ENCODE results near the gene TRPM1.

Gene TRPM1

GRCh38 chr15:31101262-31102038, at the start of gene TRPM1:
TRPM1 (minus strand) TSS chr15:31101725; CDS start chr15:31081355, 20,370 bp downstream.
- DNase-seq = no peak

DNA sequence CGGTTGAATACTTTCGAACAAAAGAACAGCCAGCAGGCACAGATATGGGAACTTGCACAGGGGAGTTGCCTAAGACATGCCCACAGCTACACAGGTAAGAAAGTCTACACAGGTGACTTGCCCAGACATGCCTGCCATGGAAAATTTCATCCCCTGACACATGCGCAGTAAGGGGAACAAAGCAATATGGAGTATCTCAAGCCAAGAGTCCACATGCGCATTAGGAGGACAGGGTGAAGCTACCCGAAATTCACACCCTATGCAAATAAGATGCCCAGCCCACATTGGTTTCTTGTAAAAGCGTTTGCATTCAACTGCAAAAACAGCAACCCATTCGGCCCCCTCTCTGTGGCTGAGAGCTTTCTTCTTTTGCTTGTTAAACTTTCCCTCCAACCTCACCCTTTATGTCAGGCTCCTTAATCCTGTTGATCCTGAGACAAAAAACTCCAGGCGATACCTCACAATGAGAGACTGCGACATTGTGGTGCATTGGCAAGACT, 49.3 kb upstream of the TRPM1 start:
- no peak for DNase-seq

- no peak for DNase-seq
These were observed 48.5 kb upstream of the TRPM1 start for GRCh38 chr15:31149987-31150386.

DNA sequence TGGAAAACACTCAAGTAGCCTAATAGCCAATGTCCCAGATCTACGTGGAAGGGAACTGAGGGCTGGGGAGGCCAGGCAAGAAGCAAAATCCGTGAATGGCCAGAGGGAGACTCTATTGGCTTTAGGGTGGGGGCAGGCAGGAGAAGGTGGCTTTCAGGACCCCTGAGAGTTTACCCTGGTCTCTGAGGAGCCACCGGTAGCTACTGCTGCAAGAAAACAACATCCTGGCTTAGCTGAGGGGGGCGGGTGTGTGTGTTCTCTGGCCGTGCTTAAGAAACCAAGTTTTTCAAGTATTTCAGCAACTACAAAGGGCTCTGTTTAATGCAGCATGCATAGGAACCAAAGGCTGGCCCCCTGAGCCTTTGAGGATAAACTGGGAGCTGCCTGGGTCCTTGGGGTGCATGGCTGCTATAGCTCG, 47.6 kb upstream of the TRPM1 start:
- DNase-seq = no peak

DNA sequence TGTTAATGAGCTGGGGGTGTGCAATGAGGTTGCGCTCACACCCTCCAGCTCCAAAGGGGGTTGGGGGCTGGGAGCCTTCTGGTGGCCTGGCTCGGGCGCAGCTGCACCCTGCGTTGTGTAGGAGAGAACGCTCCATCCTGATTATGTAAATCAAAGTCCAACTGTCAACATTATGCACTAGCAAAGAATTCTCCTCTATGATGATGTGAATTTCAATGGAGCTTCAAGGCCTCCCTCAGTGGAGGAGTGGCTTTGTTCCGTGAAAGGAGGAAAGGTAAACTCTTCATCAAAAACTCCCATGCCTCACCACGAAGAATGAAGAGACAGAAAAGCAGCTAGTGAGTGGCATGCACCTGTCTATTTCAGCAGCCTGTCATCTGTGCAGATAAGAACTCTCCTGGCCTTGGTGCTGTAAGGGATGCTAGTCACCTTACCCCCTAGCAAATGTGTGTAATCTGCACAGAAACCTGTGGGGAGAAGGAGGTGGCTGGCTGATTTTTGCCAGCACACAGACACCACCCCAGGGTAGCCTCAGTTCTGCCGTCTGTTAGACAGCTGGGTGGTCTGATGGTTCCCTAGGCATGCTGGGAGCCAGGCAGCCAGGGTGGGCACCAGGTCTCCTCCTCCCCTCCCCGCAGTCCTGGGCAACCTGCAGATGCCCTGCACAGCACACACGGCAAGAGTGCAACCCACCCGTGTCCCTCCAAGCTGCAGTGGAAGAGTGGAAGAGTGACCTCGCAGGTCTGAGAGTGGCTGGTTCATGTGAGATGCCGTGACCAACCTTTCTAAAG, 47.0 kb upstream of the TRPM1 start:
- DNase-seq = no peak

DNA sequence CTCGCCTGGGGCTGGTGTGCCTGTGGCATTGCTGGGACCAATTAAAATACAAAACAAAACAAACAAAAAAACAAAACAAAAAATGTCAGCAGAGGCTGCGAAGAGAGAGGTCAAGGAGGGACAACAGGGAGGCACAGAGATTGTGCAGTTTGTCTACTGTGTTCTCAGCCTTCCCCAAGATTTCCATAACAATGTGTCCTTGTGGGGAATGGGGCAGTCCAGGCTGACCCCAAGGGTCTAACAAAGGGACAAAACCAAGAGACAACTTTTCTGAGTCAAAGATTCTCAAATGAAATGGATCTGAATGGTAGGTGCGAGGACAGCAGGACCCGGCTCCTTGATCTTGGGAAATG, 46.4 kb upstream of the TRPM1 start:
- DNase-seq = no peak

DNA sequence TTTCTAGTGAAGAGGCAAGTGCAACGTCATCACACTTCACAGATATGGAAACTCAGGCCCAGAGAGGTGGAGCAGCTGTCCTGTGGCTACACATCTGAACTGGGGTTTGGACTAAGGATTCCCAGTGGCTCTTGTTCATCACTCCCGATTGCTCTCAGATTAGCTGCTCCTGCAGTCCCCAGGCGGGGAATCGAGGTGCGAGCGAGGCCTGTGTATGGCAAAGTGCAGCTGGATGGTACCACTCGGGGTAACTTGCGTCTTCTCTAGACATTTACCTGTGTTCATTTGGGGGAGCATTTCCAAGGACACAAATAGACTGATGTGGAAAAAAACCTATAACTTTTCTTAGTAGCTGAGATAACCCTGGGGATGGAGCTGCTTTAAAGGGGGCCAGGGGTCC, 45.9 kb upstream of the TRPM1 start:
- DNase-seq = no peak

DNA sequence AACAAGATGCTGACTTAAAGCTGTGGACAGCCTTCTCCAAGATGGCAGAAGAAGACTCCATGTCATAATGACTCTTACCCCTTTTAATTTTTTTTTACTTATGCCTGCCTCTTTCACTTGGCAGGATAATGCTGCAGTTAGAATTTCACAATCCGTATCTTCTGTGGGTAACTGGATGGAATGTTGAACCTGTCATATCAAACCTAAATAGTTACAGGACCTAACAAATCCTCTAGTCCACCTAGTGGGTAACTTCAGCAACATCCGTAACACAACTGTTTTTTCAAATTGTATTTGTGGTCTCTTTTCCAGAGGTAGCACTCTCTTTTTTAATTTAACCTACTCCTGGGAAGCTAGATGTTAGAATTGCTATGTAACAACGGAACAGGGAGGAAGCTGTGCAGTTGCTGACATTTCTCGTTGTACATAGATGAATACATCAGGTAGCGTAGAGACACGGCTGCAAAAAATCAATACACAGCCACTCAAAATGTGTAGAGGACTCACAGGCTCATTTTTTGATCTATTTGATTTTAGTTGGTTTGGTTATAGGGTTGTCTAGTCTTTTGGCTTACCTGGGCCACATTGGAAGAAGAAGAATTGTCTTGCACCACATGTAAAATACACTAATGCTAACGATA, 43.9 kb upstream of the TRPM1 start:
- DNase-seq = no peak

DNA sequence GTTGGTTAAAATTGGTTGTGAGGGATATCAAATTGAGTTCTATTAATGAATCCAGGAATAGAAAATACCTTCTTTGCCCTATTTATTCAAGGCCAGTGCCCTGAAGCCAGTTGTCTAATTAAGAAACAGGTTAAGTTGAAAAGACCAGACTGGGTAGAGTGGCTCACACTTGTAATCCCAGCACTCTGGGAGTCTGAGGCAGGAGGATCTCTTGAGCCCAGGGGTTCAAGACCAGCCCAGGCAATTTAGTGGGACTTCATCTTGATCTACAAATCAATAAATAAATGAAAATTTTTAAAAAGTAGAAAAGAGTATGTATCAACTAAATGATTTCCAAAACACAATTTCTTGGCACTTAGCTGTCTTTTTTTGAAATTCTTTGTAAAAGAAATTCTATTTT, 40.3 kb upstream of the TRPM1 start:
- DNase-seq = no peak

DNA sequence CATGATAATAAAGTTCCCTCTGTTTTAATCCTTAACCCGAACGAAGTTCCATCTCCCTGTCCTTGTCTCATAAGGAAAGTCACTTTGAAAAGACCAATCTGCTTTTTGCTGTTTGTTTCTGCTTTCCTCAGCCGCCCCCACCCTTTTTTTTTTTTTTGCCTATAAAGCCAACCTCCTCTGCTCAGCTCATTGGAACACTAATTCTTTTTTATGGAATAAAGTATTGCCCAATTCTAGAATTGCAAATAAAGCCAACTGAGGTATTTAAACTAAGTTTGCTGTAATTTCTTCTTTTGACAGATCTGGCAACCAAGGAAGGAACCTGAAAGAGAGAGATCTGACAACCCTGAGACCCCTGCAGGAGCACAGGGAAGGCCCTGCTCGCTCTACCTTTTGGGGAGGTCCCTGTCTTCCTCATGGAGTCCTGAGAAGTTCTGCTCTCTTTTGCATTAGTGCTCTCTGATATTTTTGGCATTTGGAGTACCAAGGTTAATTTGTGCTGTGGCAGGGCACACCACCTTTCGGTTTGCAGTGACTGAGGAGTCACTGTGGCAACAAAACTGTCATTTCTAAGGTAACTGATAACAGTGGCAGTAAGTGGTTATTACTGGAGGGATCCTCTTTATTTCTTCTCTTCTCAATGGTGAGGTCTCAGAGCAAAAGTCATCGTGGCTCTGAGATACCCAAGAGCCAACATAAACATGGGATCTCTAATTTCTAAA, 35.2 kb upstream of the TRPM1 start:
- no peak for DNase-seq

DNA sequence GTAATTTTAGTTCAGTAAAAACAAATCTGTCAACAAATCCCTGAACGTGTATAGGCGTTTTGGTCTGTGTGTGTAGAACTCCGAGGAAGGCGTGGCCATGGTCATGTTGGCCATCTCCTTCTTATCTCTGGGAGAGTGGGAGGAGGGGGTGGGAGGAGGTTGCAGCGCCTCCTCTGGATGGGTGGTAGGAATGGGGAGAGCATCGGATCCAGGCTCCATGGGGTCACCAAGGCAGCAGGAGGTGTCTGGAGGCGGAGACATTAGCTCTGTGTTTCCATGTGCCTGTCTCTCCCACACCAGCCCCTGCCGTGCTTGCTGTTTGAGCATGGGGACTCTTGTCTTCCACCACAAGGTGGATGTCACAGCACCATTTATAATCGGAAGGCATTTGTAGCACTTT, 34.5 kb upstream of the TRPM1 start:
- DNase-seq = no peak

GRCh38 chr15:31135523-31135922, 34.0 kb upstream of the TRPM1 start:
- DNase-seq = no peak

GRCh38 chr15:31133890-31134289, 32.4 kb upstream of the TRPM1 start:
- no peak for DNase-seq

DNA sequence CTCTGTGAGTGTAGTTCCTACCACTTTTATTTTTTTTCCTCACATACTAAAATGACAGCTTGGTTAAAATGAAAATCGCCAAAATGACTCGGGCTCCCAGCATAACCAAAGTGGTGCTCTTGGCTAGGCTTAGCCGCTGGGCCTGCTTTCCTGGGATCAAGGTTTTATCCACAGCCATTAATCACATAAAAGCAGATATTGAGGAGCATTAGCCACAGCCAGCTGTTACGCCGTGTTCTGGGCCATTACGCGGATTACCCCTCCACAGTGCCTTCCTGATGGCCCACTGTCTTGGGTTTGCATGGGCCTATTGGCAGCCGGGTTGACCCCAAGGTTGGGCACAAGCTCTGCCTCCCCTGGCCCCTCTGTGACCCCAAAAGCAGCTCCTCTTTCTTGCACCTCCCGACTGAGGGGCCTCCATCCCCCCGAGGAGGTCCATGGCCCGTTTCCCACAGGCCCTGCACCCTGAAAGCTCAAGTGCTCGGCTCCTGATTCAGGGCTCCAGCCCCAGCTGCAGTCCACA, 30.4 kb upstream of the TRPM1 start:
- no peak for DNase-seq

DNA sequence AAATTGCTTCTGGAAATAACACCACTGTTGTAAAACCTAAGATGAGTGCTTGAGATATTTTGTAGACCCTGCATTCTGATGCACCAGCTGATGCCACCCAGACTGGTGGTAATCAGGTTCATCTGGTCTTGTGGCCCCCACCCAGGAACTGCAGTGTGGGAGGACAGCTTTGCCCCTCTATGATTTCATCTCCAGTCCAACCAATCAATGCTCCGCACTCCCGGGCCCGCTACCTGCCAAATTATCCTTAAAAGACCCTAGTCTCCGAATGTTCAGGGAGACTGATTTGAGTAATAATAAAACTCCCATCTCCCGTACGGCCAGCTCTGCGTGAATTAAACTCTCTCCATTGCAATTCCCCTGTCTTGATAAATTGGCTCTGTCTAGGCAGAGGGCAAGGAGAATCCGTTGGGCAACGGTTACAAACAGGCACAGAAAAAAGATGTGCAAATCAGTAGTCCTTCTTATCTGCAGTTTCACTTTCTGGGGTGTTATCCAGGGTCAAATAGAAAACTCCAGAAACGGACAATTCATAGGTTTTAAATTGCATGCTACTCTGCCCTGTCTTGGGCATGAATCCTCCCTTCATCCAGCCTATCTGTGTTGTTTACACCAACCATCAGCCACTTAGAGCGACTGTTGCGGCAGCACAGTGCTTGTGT, 29.2 kb upstream of the TRPM1 start:
- DNase-seq = no peak

- DNase-seq = no peak
These were observed 28.3 kb upstream of the TRPM1 start for GRCh38 chr15:31129769-31130303.

GRCh38 chr15:31128919-31129768, 27.6 kb upstream of the TRPM1 start:
- peak; percentile 76 for DNase-seq

DNA sequence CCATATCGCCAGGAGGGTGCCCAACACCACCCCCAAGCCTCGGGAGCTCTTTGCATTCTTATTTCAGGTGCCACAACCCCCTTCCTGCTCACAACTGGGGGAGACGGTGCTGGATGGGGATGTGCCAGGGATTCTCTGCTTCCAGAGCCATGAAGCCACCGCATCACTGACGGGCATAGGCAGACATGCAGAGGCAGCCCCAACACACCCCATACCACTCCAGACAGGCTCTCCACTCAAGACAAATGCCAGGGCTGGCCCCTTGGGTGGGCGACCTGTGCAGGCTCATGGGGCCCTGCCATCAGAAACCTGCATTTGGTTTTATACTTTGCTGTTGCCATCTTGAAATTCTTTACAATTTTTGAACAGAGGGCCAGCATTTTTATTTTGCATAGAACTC, 27.0 kb upstream of the TRPM1 start:
- DNase-seq = no peak

DNA sequence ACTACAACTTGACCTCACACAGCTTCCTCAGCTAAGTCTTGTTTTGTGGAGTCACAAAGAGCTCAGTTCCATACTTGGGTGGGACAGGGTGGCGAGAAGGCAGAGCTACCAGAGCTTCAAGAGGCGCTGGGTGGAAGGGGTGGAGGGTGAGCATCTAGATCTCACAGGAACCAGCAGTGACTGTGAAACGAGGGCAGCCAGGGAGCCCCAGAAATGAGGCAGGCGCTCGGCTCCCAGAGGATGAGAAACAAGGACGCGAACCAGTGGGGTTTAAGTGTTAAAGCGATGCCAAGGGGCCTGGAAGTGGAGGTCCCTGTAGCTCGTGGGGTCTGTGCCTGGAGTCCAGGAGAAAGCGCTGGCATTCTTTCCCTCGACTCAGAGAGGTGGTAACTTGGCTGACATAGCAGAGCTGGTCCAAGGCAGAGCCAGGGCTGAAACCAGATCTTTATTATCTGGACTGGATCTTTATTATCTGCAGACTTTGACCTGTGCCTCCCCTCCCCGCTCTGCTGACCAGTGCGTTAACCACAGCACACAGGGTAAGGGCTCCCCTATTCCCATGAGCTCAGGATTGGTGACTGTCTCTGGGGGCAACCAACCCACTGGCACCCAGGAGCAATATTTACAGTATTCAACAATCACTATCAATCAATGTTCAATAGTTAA, 26.2 kb upstream of the TRPM1 start:
- no peak for DNase-seq

GRCh38 chr15:31125061-31125460, 23.5 kb upstream of the TRPM1 start:
- DNase-seq = no peak
